ENCODE results near the gene SLC22A4.

The SLC22A4 gene

GRCh38 chr5:132344775-132345514 is 50.8 kb downstream of the SLC22A4 start:
- DNase-seq = no peak

GRCh38 chr5:132353486-132353995 is 59.3 kb downstream of the SLC22A4 start:
- no peak for DNase-seq

GRCh38 chr5:132354381-132355139 is 60.4 kb downstream of the SLC22A4 start:
- no peak for DNase-seq

GRCh38 chr5:132355140-132355765 is 61.1 kb downstream of the SLC22A4 start:
- DNase-seq = no peak

GRCh38 chr5:132358775-132359174 is 64.6 kb downstream of the SLC22A4 start:
- DNase-seq = no peak

DNA sequence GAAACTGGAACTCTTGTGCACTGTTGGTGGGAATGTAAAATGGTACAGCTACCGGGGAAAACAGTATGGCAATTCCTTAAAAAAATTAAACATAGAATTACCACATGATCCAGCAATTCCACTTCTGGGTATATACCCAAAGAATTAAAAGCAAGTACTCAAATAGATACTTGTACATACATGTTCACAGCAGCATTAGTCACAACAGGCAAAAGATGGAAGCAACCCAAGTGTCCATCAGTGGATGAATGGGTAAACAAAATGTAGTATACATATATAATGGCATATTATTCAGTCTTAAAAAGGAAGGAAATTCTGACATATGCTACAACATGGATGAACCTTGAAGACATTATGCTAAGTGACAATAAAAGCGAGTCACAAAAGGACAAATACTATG is 67.9 kb downstream of the SLC22A4 start:
- DNase-seq = no peak

DNA sequence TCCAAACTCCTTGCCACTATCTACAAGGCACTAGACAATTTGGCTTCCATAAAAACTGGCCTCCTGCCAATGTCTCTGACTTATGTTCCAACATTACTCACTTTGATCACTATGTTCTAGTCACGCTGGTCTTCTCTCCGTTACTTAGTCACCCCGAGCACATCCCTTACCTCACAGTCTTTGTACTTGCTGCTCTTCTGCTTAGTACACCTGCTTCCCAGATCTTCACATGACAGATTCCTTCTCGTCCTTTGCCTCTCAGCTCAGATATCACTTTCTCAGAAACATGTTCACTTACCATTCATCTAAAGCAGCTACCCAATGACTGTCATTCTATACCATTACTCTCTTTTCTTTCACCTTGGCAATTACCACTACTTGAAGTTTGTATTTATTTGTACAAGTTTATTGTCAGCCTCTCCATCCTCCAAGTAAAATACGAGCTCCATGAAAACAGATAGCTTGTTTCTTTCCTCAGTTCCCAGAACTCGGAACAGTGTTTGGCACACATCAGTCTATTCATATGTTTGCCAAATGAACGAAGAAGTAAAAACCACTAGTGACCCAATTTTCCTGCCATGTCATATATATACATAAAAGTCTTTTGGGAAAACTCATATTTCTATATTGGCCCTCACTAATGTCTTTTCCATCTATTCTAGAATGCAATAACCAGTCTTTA is 69.4 kb downstream of the SLC22A4 start:
- no peak for DNase-seq

- peak; percentile 51 for DNase-seq
These were observed 70.1 kb downstream of the SLC22A4 start for GRCh38 chr5:132364319-132364718.

DNA sequence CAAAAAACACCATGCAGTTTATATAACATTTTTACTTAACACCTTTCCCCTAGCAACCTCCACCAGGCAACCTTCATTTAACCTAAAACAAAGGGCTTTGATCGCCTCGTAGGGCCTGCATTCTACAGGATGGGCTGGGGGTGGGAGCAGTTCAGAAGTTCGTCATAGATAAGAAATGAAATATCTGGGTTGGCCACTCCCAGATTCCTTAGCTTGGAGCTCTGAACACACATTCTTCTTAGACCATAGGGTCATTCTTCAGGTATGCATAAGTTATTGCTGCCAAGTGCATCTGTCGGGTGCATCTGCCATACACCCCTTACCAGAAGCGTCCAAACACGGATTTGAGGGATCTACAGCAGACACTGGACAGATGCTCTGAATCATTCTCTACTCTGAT is 71.0 kb downstream of the SLC22A4 start:
- DNase-seq = no peak

DNA sequence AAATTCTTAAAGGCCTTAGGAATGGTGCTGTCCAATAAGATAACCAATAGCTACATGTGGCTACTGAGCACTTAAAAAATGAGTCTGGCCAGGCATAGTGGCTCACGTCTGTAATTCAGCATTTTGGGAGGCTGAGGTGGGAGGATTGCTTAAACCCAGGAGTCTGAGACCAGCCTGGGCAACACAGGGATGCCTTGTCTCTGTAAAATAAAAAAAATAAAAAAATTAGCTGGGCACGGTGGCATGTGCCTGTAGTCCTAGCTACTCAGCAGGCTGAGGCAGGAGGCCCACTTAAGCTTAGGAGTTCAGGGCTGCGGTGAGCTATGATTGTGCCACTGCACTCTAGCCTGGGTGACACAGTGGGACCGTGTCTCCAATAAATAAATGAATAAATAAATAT is 74.0 kb downstream of the SLC22A4 start:
- no peak for DNase-seq

DNA sequence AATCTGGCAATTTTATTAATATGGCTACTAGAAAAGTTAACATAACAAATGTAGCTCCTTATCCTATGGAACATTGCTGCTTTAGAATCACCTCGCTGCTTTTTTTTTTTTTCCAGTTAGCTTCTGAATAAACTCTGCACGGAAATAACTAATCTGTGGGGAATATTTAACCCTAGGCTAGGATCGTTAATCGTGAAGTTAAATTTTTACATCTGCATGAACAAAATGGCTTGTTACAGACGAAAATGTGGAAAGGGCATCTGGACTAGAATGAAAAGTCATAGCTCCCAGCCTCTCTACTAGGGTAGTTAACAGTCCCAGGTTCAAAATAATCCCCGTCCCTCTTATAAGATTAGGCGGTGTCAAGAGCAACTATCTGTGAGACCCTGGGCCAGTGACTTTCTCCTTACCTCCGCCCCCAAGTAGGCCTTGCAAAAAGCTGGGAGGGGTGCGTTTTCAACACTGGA is 74.8 kb downstream of the SLC22A4 start:
- no peak for DNase-seq

- peak; percentile 66 for DNase-seq
These were observed 75.4 kb downstream of the SLC22A4 start, which contains the start of gene SLC22A5 for GRCh38 chr5:132369474-132370180. SLC22A5 (plus strand) TSS chr5:132369710; CDS start chr5:132369973, 263 bp downstream.

- no peak for DNase-seq
These were observed 76.2 kb downstream of the SLC22A4 start for GRCh38 chr5:132370181-132370970.

- no peak for DNase-seq
These were observed 76.9 kb downstream of the SLC22A4 start for GRCh38 chr5:132370971-132371602.

DNA sequence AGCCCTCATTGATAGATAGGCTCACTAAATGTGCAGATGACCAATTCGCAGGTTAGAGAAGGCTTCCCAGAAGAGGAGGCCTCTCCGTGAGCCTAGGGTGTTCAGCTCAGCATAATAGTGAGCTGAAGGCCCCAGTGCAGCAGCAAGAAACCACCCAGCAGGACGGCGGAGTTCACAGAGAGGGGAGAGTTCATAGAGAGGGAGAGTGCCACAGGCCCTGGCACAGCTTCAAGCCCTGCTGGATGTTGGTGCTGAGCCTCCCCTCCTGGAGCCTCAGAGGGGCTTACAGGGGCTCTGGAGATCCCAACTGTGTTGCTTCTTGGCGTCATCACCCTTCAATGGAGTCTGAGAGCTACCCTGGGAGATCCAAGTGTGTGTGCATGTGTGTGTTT is 77.4 kb downstream of the SLC22A4 start:
- no peak for DNase-seq

DNA sequence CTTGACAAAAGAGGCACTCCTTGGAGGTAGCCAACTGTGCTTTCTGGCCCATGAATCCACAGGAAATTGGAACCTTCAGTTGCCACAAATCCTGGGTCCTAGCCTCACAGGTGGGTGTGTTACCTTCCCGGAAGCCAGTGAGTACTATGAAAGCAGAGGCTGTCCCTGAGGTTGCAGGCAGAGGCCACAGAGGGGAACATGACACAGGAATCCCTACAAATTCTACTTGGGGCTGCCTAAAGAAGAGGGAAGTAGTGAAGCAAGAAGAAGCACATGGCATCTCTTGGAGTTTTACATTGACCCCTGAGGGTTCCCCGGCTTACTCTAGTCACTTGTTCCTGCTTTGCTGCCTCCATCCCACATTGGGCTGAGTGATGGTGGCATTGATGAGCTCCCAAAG is 77.9 kb downstream of the SLC22A4 start:
- DNase-seq = no peak

GRCh38 chr5:132372542-132372941 is 78.3 kb downstream of the SLC22A4 start:
- DNase-seq = no peak

- no peak for DNase-seq
These were observed 81.8 kb downstream of the SLC22A4 start for GRCh38 chr5:132375957-132376356.

DNA sequence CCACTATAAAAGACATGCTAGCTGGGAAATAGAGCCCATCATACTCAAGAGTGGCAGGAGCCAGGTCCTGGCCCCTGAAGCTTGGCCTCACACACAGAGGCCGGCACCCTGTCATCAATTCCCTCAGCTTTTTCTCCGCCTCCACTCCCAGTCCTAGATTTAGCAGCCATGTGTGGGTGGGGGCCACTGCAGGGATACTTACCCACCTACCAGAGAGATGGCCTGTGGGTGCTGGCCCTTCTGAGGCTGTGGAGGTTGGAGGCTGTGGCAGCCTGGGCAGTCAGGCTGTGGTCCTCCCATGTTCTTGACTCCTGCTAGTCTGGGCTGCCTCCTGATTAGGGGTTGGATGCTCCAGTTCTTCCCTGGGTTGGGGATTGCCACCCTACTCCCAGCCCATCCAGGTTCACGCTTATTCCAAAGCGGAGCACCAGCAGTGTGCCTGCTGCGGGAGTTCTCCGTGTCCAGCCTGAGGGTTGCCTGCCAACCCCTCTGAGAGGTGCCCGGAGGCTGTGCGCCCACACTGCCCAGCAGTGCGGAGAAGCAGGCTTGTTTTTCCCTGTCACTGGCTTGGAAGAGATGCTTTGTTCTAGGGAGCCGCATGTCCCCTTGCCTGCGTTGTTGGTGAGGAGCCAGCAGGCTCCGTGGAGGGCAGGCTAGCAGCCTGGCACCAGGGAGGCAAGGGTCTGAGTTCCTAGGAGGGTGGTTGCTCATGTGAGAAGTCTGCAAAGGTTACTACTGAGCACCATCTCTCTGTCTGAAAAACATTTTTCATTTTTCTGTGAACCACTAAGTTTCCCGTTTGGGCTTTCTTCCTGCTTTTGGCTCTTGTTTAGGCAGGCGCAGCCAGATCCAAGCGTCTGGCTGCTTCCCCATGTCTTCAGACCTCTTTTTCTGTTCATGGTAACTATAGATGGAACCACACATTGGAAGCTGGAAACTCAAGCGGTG is 82.8 kb downstream of the SLC22A4 start:
- no peak for DNase-seq

GRCh38 chr5:132377738-132378137 is 83.5 kb downstream of the SLC22A4 start:
- DNase-seq = no peak

All from CD4-positive, alpha-beta T cell treated with Interleukin-15 for 1 hour (primary cell).